GM12892 (cell line): ENCODE measurements around the gene MYBPC2.

Experiments
- POLR2A ChIP-seq: IDR thresholded peaks from 2 replicates; pipeline ENCODE4 v1.6.1; 2011; ENCODE audit warnings: low read depth, low read length, control low read depth
- POLR2AphosphoS5 ChIP-seq: IDR thresholded peaks from 2 replicates; pipeline ENCODE4 v1.6.1; 2011; ENCODE audit warnings: low read depth, low read length, control low read depth
- TAF1 ChIP-seq: IDR thresholded peaks from 2 replicates; pipeline ENCODE4 v1.6.1; 2011; ENCODE audit warnings: low read depth, mild to moderate bottlenecking, control low read depth, low read length, borderline replicate concordance

GRCh38 chr19:50453243-50453642 is 20.6 kb downstream of the MYBPC2 start:
- TF ChIP-seq POLR2A = no peak
- TF ChIP-seq TAF1 = no peak
- no peak for TF ChIP-seq POLR2AphosphoS5
